Skeletal muscle satellite cell (primary cell): ENCODE measurements around the gene NAGK.
"Not testable (repeated sequence)": the region's sequence is repeated elsewhere in the genome, so short reads cannot be mapped to it uniquely, and the experiment has no call there.

Experiments
- H3K27me3 ChIP-seq: 2 replicates; pipeline ENCODE4 v1.7.0; 2013; ENCODE audit warnings: low read length; ENCODE audit not compliant: control insufficient read depth, insufficient read depth
- H3K36me3 ChIP-seq: 2 replicates; pipeline ENCODE4 v1.7.0; 2013; ENCODE audit warnings: mild to moderate bottlenecking, control low read depth, low read length; ENCODE audit not compliant: insufficient read depth
- H3K4me1 ChIP-seq: 2 replicates; pipeline ENCODE4 v1.7.0; 2013; ENCODE audit warnings: low read length; ENCODE audit not compliant: control insufficient read depth, insufficient read depth
- H3K4me2 ChIP-seq: 2 replicates; pipeline ENCODE4 v1.7.0; 2013; ENCODE audit warnings: mild to moderate bottlenecking, low read length
- H3K4me3 ChIP-seq: 2 replicates; pipeline ENCODE4 v1.7.0; 2013; ENCODE audit warnings: low read length
- H3K9ac ChIP-seq: 2 replicates; pipeline ENCODE4 v1.7.0; 2013; ENCODE audit warnings: mild to moderate bottlenecking, low read depth, low read length, moderate library complexity
- H3K9me3 ChIP-seq: replicated peaks from 2 replicates; pipeline ENCODE4 v1.7.0; 2013; ENCODE audit warnings: mild to moderate bottlenecking, control low read depth, low read length

Gene NAGK

DNA sequence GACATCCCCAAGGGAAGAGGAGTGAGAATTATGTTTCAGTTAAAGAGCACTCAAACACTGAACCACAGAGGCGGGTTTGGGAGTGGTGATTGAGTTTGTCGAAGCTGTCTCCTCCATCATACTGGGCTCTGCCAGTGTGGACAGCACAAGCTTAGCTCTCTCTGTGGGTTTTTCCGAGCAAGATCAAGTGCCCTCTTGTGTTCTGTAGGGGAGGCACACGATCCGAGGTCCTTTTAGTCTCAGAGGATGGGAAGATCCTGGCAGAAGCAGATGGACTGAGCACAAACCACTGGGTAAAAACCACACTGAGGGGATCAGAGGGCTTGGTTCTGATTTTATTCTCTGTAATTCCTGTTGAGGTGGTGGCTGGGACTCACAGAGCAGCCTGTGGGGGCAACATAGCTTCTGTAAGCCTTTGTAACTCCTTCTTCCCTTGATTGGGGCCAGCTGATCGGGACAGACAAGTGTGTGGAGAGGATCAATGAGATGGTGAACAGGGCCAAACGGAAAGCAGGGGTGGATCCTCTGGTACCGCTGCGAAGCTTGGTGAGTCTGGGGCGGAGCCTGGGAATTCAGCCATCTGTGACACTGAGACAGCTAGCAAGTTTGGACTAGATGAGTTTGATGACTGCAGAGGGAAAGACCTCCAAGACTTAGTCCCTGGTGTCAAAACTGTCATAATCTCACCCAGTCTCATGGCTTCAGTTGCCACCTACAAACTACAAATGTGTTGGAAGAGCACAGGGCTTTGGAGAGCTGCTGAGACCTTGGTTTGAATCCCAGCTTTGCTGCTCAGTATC, 2.0 kb downstream of the NAGK start:
- Histone ChIP-seq H3K9ac (peak overlapping the region; percentile 93), H3K4me2 (peak overlapping the region; percentile 97), H3K4me1 (peaks cover 22% of the 10 kb centered on the region), H3K4me3 (peak overlapping the region; percentile 89), H3K9me3 (no peaks in the 10 kb centered on the region), H3K36me3 (peaks cover 40% of the 10 kb centered on the region), H3K27me3 (no peaks in the 10 kb centered on the region)

- H3K4me1 ChIP-seq = peaks cover 22% of the 10 kb centered on the region
- no peaks in the 10 kb centered on the region for H3K9me3 ChIP-seq
- peaks cover 53% of the 10 kb centered on the region for H3K36me3 ChIP-seq
- H3K27me3 ChIP-seq = no peaks in the 10 kb centered on the region
- H3K9ac ChIP-seq = no peak overlapping the region
- H3K4me3 ChIP-seq = no peak overlapping the region
- H3K4me2 ChIP-seq = no peak overlapping the region
These were observed 3.4 kb downstream of the NAGK start for GRCh38 chr2:71071681-71072398.

DNA sequence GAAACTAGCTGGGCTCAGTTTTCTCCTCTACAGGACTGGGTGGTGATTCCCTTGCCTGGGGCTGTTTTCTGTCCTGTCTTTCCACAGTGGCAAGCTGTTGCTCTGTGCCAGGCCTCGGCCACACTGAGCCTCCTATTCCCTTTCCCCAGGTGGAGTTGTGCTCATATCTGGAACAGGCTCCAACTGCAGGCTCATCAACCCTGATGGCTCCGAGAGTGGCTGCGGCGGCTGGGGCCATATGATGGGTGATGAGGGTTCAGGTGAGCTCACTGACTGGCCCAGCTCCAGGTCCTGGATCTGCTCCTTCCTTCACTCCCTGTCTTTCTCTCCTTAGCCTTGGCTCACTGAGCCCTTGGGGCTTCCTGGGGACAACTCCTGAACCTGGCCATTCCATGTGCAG, 4.0 kb downstream of the NAGK start:
- Histone ChIP-seq H3K27me3 (no peaks in the 10 kb centered on the region), H3K4me1 (peaks cover 20% of the 10 kb centered on the region), H3K9ac (no peak overlapping the region), H3K9me3 (no peaks in the 10 kb centered on the region), H3K4me3 (no peak overlapping the region), H3K36me3 (peaks cover 60% of the 10 kb centered on the region), H3K4me2 (no peak overlapping the region)

DNA sequence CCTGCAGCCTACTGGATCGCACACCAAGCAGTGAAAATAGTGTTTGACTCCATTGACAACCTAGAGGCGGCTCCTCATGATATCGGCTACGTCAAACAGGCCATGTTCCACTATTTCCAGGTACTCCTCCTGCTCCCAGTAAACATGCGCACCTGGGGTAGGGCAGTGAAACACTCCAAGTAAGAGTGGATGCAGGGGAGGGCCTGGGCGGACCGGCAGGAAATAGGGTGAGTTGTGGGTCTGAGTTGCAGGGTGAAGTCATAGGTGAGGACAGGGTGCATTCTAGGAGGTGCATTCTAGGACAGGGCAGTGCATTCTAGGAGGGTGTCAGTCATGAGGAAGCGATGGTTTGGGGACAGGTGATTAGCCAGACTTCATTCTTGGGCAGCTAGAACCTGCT, 5.0 kb downstream of the NAGK start:
- H3K36me3 ChIP-seq = peaks cover 70% of the 10 kb centered on the region
- no peak overlapping the region for H3K9ac ChIP-seq
- no peak overlapping the region for H3K4me2 ChIP-seq
- H3K4me3 ChIP-seq = no peak overlapping the region
- no peaks in the 10 kb centered on the region for H3K9me3 ChIP-seq
- H3K27me3 ChIP-seq = no peaks in the 10 kb centered on the region
- H3K4me1 ChIP-seq = peaks cover 16% of the 10 kb centered on the region

DNA sequence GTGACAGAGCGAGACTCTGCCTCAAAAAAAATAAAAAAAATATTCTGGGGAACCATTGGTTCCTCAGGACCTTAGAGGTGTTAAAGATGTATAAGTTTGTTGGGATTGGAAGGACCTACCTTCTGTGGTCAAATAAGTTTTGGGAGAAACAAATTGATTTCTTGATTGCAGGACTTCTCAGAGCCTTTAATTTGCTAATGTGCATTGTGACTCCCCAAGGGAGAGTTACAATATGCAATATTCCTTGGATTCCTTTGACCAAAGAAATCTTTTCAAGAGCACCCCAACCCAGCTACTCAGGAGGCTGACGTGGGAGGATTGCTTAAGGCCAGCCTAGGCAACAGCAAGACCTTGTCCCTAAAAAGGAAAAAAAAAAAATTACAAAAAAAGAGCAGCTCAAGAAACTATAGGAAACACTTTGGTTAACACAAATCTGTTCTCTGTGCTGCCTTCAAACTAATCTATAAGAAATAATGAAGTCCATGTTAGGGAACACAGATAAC, 6.5 kb downstream of the NAGK start:
- Histone ChIP-seq H3K9me3 (no peaks in the 10 kb centered on the region), H3K27me3 (no peaks in the 10 kb centered on the region)

GRCh38 chr2:71078624-71079023, 10.2 kb downstream of the NAGK start:
- Histone ChIP-seq H3K4me2 (no peak overlapping the region), H3K9me3 (no peaks in the 10 kb centered on the region), H3K4me3 (no peak overlapping the region), H3K4me1 (no peaks in the 10 kb centered on the region), H3K27me3 (no peaks in the 10 kb centered on the region), H3K9ac (no peak overlapping the region), H3K36me3 (peaks cover 51% of the 10 kb centered on the region)

More for the DNA sequence above, 6.5 kb downstream of the NAGK start:
- Histone ChIP-seq H3K4me1 (peaks cover 12% of the 10 kb centered on the region), H3K4me3 (no peak overlapping the region), H3K36me3 (peaks cover 76% of the 10 kb centered on the region), H3K9ac (no peak overlapping the region), H3K4me2 (no peak overlapping the region)

DNA sequence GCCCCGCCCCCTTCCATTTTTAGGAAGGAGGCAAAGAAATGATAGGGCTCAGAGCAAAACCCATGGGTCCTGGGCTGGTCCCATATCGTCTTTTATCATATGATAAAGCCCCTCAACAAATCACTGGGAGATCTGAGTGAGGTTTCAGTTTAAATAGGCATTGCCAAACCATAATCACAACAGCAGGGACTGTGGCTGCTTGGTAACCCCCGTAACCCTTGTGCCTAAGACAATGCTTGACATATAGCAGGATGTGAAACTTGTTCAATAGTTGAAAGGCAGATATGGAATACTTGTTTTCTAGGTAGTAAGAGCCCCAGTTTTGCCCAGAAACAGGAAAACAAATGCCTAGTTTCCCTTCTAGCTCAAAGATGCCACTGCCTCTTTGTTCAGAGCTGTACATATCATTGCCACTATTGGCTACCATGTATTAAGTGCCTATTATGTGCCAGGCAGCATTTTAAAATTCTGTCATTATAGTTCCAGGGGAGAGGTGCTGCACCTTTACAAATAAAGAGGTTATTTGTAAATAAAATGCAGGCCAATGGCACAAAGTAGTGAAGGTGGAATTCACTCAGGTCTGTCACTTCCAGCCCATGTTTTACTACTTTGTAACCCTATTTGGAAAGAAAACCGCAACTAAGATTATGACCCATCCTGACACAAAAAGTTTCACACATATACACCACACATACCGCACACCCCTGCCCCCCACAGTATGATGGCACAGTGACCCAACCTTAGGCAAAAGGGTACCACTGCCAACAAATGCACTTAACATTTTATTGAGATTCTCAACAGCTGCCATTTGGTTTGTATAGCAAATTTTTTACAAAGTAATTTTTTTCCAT, 14.2 kb downstream of the NAGK start:
- Histone ChIP-seq H3K4me3 (no peak overlapping the region), H3K36me3 (peaks cover 15% of the 10 kb centered on the region), H3K9ac (no peak overlapping the region), H3K27me3 (no peaks in the 10 kb centered on the region), H3K4me2 (no peak overlapping the region), H3K9me3 (no peaks in the 10 kb centered on the region), H3K4me1 (peaks cover 3% of the 10 kb centered on the region)

GRCh38 chr2:71083297-71083696, 14.8 kb downstream of the NAGK start:
- H3K4me1 ChIP-seq, H3K9me3 ChIP-seq, H3K27me3 ChIP-seq, H3K36me3 ChIP-seq, H3K4me2 ChIP-seq, H3K4me3 ChIP-seq, H3K9ac ChIP-seq: not testable (repeated sequence)

DNA sequence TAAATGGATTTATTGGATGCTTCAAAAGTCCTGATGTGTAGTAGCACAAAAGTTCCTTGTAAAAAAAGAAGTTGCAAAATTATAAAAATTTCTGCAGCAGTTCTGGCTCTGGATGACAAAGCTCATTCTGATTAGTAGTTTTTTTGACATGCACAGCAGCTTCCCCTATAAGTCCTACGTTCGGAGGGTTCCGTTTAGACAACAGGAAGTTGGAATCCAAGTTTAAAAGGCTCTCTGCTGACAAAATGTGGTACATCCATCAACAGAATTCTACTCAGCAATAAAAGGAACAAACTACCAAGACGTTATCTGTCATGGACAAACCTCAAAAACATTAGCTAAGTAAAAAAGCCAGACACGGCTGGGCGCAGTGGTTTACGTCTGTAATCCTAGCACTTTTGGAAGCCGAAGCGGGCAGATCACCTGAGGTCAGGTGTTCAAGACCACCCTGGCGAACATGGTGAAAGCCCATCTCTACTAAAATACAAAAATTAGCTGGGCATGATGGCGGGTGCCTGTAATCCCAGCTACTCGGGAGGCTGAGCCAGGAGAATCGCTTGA, 15.4 kb downstream of the NAGK start:
- H3K9me3 ChIP-seq, H3K27me3 ChIP-seq, H3K4me3 ChIP-seq, H3K4me1 ChIP-seq, H3K36me3 ChIP-seq, H3K9ac ChIP-seq: not testable (repeated sequence)
- H3K4me2 ChIP-seq = peak overlapping the region; percentile 64

DNA sequence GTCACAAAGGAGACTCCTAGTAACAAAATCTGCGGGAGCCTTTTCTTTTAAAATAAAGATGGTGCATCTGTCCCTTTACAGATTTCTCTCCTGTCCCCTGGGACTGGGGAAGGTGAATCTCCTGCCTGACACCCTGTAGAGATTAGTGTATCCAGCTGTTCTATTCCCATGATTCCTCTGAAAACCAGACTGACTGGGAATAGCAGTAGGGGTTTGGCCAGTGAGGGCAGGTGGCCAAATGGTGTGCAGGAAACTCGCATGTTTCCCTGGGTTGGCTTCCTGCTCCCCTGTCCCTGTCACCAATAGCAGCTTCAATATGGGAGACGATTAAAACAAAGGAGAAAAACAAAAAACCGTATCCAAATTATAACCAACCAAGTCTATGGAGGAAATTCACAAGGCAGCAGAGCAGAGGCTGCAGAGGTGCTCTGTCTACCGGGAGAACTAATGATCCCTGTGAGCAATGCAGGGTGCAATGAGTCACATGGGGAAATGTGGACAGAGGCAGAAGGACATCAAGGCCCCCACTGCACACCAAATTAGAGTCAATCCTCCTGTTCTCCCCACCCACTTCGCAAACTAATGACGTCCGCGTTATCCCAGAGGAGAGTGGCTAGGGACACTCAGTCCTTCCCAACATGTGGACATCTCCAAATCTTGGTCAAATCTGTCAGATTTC, 17.0 kb downstream of the NAGK start:
- H3K9me3 ChIP-seq, H3K4me1 ChIP-seq, H3K36me3 ChIP-seq, H3K4me2 ChIP-seq, H3K27me3 ChIP-seq, H3K4me3 ChIP-seq, H3K9ac ChIP-seq: not testable (repeated sequence)

GRCh38 chr2:71089475-71089874, 21.0 kb downstream of the NAGK start:
- H3K36me3 ChIP-seq, H3K4me1 ChIP-seq, H3K4me3 ChIP-seq, H3K9ac ChIP-seq, H3K27me3 ChIP-seq, H3K4me2 ChIP-seq, H3K9me3 ChIP-seq: not testable (repeated sequence)
